Measurements from ENCODE around the gene BAAT.

The BAAT gene

GRCh38 chr9:101315112-101315450 is 69.7 kb downstream of the BAAT start:
- no peak for DNase-seq (ENCODE audit: low spot score)

GRCh38 chr9:101312661-101313060 is 72.1 kb downstream of the BAAT start:
- no peak for DNase-seq (ENCODE audit: low spot score)

DNA sequence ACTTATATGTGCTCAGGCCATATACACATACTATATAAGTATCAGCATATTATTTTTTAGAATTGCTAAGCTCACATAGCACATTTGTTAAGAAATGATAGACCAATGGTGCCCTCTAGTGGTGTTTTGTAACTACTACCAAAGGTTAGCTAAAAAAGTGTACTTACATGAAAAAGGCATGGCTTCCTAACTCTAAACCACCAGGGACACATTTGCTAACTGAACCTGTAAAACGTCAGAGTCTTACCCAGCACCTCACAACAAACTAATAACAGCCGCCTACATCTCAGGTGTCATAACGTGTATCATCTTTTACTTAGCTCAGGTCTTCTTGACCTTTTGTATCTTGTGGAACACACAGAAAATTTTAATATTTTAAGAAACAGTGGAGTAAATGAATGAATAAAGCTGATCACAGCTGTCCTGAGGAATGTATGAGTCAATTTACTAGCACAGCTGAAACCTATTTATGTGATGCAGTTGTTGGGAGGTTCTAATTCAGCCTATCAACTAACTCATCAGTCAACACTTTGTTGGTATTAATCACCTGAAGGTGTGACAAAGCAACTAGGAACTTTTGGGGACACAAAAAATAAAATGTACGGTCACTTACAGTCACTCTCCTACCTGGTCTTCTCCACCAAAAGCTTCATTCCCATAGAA is 72.9 kb downstream of the BAAT start:
- DNase-seq (ENCODE audit: low spot score), result peak; percentile 62

DNA sequence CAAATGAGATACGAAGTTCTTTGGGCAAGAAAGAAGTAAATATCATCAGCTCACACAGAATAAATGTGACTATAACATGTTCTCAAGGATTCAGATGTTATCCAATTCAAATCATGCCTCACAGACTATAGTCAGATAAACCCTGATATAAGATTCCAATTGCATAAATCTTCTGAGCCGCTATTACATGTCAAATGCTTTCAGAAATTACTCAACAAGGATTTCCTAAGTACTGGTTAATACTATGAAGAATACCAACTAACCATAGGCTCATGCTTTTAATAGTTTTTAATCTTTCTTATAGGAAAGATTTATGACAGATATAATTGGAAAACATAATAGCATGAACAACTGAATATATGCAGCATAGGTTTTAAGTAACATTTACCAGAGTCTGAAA is 73.6 kb downstream of the BAAT start:
- no peak for DNase-seq (ENCODE audit: low spot score)
